ENCODE measurements around the gene NKD1.

NKD1 gene

GRCh38 chr16:50593410-50594150 is 45.4 kb downstream of the NKD1 start:
- no peaks in the 10 kb centered on the region for H3K79me2 ChIP-seq (ENCODE audit: low read length)
- H3K27ac ChIP-seq (ENCODE audit: low read length), result no peak overlapping the region
- no peaks in the 10 kb centered on the region for H3K36me3 ChIP-seq (replicated peaks; ENCODE audit: low read depth, low read length)
- H2AFZ ChIP-seq (ENCODE audit: low read depth, low read length), result no peak overlapping the region
- H3K4me3 ChIP-seq (ENCODE audit: low read length), result no peak overlapping the region
- TF ChIP-seq CTCF (IDR thresholded peaks at IDR 0.05; ENCODE audit: low read depth, low read length), result no peak
- no peak for TF ChIP-seq EZH2phosphoT487 (IDR thresholded peaks at IDR 0.05; ENCODE audit: low read depth)
- H3K4me1 ChIP-seq (ENCODE audit: low read length), result peaks cover 16% of the 10 kb centered on the region
- no peaks in the 10 kb centered on the region for H3K27me3 ChIP-seq (ENCODE audit: low read depth, low read length)
- H3K4me2 ChIP-seq (ENCODE audit: low read length), result no peak overlapping the region
- no peaks in the 10 kb centered on the region for H3K9me3 ChIP-seq (ENCODE audit: insufficient read depth, low read length)
- no peak overlapping the region for H3K9ac ChIP-seq (ENCODE audit: low read length)
- no peaks in the 10 kb centered on the region for H4K20me1 ChIP-seq (ENCODE audit: insufficient read depth, low read length)

- no peak overlapping the region for H3K4me3 ChIP-seq (ENCODE audit: low read length)
- no peak overlapping the region for H3K27ac ChIP-seq (ENCODE audit: low read length)
- H3K4me2 ChIP-seq (ENCODE audit: low read length), result no peak overlapping the region
- no peaks in the 10 kb centered on the region for H3K9me3 ChIP-seq (ENCODE audit: insufficient read depth, low read length)
- H3K4me1 ChIP-seq (ENCODE audit: low read length), result peaks cover 6% of the 10 kb centered on the region
- H3K27me3 ChIP-seq (ENCODE audit: low read depth, low read length), result no peaks in the 10 kb centered on the region
- H2AFZ ChIP-seq (ENCODE audit: low read depth, low read length), result no peak overlapping the region
- H3K79me2 ChIP-seq (ENCODE audit: low read length), result no peaks in the 10 kb centered on the region
- no peaks in the 10 kb centered on the region for H4K20me1 ChIP-seq (ENCODE audit: insufficient read depth, low read length)
- H3K36me3 ChIP-seq (replicated peaks; ENCODE audit: low read depth, low read length), result no peaks in the 10 kb centered on the region
- no peak overlapping the region for H3K9ac ChIP-seq (ENCODE audit: low read length)
- TF ChIP-seq EZH2phosphoT487 (IDR thresholded peaks at IDR 0.05; ENCODE audit: low read depth), result no peak
- no peak for TF ChIP-seq CTCF (IDR thresholded peaks at IDR 0.05; ENCODE audit: low read depth, low read length)
Measured at GRCh38 chr16:50594308-50595260, 46.4 kb downstream of the NKD1 start.

GRCh38 chr16:50595859-50596258 is 47.7 kb downstream of the NKD1 start:
- Histone ChIP-seq H3K9ac (ENCODE audit: low read length) (no peak overlapping the region), H3K4me1 (ENCODE audit: low read length) (no peaks in the 10 kb centered on the region), H3K27ac (ENCODE audit: low read length) (no peak overlapping the region), H3K27me3 (ENCODE audit: low read depth, low read length) (no peaks in the 10 kb centered on the region), H3K9me3 (ENCODE audit: insufficient read depth, low read length) (no peaks in the 10 kb centered on the region), H4K20me1 (ENCODE audit: insufficient read depth, low read length) (no peaks in the 10 kb centered on the region), H3K36me3 (replicated peaks; ENCODE audit: low read depth, low read length) (no peaks in the 10 kb centered on the region), H3K4me2 (ENCODE audit: low read length) (no peak overlapping the region), H3K4me3 (ENCODE audit: low read length) (no peak overlapping the region), H2AFZ (ENCODE audit: low read depth, low read length) (no peak overlapping the region), H3K79me2 (ENCODE audit: low read length) (no peaks in the 10 kb centered on the region)
- TF ChIP-seq CTCF (IDR thresholded peaks at IDR 0.05; ENCODE audit: low read depth, low read length), result no peak
- TF ChIP-seq EZH2phosphoT487 (IDR thresholded peaks at IDR 0.05; ENCODE audit: low read depth), result no peak
